HCEC 1CT (cell line): ENCODE results near the gene YBX1.
"Not testable (repeated sequence)": the region's sequence is repeated elsewhere in the genome, so short reads cannot be mapped to it uniquely, and the experiment has no call there.

Experiments
- DNase-seq: peaks from one replicate; pipeline ENCODE4 v3.0.0-alpha.2; 2017

The YBX1 gene

DNA sequence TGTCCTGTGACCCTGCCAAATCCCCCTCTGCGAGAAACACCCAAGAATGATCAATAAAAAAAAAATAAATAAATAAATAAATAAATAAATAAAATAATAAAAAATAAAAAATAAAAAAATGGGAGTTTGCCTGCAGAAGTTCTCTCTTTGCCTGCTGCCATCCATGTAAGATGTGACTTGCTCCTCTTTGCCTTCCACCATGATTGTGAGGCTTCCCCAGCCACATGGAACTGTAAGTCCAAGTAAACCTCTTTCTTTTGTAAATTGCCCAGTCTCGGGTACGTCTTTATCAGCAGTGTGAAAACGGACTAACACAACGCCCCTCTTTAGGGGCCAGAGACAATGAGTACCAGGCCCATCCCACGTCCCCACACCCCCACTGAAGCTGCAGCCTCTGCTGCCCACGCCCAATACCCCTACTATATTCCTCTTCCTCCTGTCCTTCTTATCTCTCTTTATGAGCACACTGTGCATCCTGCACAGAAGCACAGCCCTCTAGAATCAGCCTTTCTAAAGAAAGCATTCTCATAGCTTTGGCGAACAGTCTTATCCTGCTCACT, 69.4 kb downstream of the YBX1 start:
- DNase-seq: not testable (repeated sequence)

DNA sequence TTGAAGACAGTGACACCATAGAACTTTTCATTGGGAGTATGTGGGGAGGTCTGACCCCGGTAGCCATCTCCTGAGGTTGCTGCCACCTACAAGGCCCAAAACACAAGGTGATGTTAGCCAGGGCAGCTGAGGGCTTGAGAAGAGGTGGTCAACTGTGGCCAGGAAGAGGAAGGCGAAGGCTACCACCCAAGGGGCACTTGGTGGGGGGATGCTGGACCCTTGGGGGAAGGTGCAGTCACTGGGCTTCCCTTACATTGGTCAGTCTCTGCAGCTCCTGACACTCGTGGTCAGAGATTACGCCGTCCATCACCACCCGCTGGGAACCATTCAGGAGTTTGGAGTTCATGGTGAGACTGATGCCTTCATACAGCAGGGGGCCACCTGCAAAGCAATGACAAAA, 70.1 kb downstream of the YBX1 start:
- DNase-seq: no peak

GRCh38 chr1:42753070-42753469, 70.9 kb downstream of the YBX1 start:
- peak; percentile 79 for DNase-seq
